T47D (cell line): ENCODE results near the gene FXYD4.

Experiments
- DNase-seq, 2 experiments: peaks; one replicate each; pipeline versions ENCODE4 v3.0.0 to v3.0.0-alpha.2; 2011 to 2012; ENCODE audit warnings: low read depth in 1 of 2, low spot score in 1 of 2
- JUND ChIP-seq: IDR thresholded peaks from 2 replicates; pipeline ENCODE4 v1.6.1; 2012; ENCODE audit warnings: low read depth
- in situ Hi-C: cut with HindIII; loops from 2 replicates; pipeline ENCODE4 v1.10.0; 2016; ENCODE audit warnings: low sequenced_read_pairs, low pct_unique_long_range_greater_than_20kb

Gene FXYD4

DNA sequence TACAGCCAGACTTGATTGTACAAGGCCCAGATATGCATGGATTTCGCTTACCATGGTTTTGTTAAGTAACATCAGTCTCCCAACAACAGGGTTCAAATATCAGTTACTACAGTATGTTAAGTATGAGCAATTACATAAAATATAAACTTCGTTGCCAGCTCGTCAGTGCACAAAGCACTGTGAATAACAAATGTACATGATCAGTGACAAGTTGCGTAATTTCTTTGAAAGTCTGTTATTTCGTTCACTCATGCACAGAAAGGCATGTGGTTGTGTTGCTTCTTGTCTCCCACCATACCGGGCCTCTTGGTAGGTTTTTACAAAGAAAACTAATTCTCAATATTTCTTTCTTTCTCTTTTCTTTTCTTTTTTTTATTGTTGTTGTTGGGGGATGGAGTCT is 53.0 kb downstream of the FXYD4 start:
- in situ Hi-C loops: no loop called here
- TF ChIP-seq JUND: no peak

More for the DNA sequence above, 53.0 kb downstream of the FXYD4 start:
- DNase-seq: no peak
